PFSK-1 (cell line): Measurements from ENCODE around the gene ZSCAN5B.

ENCODE experiments used
- FOXP2 ChIP-seq: optimal IDR thresholded peaks from 2 replicates; pipeline ENCODE3; 2011; ENCODE audit warnings: borderline replicate concordance, control low read depth, inconsistent platforms; ENCODE audit not compliant: insufficient read depth; ENCODE audit errors: extremely low read length, extremely low read depth
- POLR2AphosphoS5 ChIP-seq: IDR thresholded peaks from 2 replicates; pipeline ENCODE4 v1.6.1; 2012; ENCODE audit warnings: low read depth, mild to moderate bottlenecking, control low read depth, low read length, moderate library complexity
- SIN3A ChIP-seq: IDR thresholded peaks from 2 replicates; pipeline ENCODE4 v1.6.1; 2012; ENCODE audit warnings: mild to moderate bottlenecking, low read length, moderate library complexity, borderline replicate concordance; ENCODE audit not compliant: insufficient read depth
- TAF1 ChIP-seq: IDR thresholded peaks from 2 replicates; pipeline ENCODE4 v1.6.1; 2012; ENCODE audit warnings: low read length, control low read depth, borderline replicate concordance; ENCODE audit not compliant: insufficient read depth
- TF ChIP-seq, protein P1 (sequence below), 2 experiments: IDR thresholded peaks; 2 replicates each; pipeline versions ENCODE4 v1.6.1 to v1.8.0; 2011 to 2012; ENCODE audit warnings: low read depth in 2 of 2, low read length in 2 of 2, control low read depth in 1 of 2, inconsistent platforms in 1 of 2, mild to moderate bottlenecking in 1 of 2, moderate library complexity in 1 of 2; ENCODE audit not compliant: insufficient read depth in 1 of 2

Gene ZSCAN5B

GRCh38 chr19:56221851-56222250, 24.3 kb upstream of the ZSCAN5B start:
- TF ChIP-seq SIN3A (no peak), TAF1 (no peak), FOXP2 (no peak), POLR2AphosphoS5 (no peak)
- TF ChIP-seq, protein P1, sequence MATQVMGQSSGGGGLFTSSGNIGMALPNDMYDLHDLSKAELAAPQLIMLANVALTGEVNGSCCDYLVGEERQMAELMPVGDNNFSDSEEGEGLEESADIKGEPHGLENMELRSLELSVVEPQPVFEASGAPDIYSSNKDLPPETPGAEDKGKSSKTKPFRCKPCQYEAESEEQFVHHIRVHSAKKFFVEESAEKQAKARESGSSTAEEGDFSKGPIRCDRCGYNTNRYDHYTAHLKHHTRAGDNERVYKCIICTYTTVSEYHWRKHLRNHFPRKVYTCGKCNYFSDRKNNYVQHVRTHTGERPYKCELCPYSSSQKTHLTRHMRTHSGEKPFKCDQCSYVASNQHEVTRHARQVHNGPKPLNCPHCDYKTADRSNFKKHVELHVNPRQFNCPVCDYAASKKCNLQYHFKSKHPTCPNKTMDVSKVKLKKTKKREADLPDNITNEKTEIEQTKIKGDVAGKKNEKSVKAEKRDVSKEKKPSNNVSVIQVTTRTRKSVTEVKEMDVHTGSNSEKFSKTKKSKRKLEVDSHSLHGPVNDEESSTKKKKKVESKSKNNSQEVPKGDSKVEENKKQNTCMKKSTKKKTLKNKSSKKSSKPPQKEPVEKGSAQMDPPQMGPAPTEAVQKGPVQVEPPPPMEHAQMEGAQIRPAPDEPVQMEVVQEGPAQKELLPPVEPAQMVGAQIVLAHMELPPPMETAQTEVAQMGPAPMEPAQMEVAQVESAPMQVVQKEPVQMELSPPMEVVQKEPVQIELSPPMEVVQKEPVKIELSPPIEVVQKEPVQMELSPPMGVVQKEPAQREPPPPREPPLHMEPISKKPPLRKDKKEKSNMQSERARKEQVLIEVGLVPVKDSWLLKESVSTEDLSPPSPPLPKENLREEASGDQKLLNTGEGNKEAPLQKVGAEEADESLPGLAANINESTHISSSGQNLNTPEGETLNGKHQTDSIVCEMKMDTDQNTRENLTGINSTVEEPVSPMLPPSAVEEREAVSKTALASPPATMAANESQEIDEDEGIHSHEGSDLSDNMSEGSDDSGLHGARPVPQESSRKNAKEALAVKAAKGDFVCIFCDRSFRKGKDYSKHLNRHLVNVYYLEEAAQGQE (IDR thresholded peaks at IDR 0.05; ENCODE audit: insufficient read depth in 1 of 2, low read depth in 2 of 2, low read length in 2 of 2): no peak

GRCh38 chr19:56218961-56219360, 21.4 kb upstream of the ZSCAN5B start:
- no peak for TF ChIP-seq POLR2AphosphoS5
- TF ChIP-seq, protein P1 (IDR thresholded peaks at IDR 0.05; ENCODE audit: insufficient read depth in 1 of 2, low read depth in 2 of 2, low read length in 2 of 2): no peak
- TF ChIP-seq FOXP2: no peak
- TF ChIP-seq TAF1: no peak
- TF ChIP-seq SIN3A: no peak

DNA sequence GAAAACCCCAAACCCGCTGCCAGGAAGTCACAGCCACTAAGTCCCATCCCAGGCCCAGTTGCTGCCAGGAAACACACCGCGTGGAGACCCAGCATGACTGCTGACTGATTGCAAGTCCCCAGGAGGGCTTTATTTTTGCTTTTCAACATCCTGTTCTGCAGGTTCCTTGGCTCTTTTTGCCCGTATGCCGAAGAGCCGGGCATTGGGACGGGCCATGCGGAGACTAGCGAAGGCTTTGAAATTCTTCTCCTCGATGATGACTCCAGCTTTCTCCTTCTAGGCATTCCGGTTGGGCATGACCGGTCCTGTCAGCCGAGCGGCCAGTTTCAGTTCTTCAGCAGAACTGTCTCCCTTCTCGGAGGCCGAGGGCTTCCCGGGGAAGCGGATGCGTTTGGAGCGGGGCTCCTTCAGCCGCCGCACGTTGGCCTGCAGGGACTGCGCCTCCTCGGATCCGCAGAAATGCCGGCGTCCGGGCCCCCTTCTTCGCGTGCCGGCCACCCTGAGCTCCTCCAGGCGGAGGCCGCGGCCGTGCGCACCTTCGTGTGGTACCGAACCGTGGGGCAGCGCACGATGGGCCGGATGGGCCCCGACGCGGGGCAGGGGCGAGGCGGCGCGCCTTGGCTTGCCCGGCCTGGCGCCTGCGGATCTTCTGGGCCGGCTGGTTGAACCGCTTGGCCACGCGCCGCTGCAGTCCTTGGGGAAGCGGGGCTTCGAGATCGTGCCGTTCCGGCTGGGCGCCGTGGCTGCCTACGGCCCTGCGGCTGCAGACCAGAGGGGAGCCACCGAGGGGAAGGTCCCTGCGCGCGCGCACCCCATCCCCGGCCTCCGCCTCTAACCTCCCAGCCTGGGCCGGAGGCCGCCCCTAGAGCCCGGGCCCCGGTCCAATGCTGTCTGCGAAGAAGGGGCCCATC, 19.7 kb upstream of the ZSCAN5B start:
- no peak for TF ChIP-seq POLR2AphosphoS5

- no peak for TF ChIP-seq TAF1
- TF ChIP-seq, protein P1 (IDR thresholded peaks at IDR 0.05; ENCODE audit: insufficient read depth in 1 of 2, low read depth in 2 of 2, low read length in 2 of 2): no peak
- TF ChIP-seq FOXP2: no peak
- TF ChIP-seq POLR2AphosphoS5: no peak
- TF ChIP-seq SIN3A: no peak
These were observed 14.1 kb upstream of the ZSCAN5B start for GRCh38 chr19:56211718-56212117.

DNA sequence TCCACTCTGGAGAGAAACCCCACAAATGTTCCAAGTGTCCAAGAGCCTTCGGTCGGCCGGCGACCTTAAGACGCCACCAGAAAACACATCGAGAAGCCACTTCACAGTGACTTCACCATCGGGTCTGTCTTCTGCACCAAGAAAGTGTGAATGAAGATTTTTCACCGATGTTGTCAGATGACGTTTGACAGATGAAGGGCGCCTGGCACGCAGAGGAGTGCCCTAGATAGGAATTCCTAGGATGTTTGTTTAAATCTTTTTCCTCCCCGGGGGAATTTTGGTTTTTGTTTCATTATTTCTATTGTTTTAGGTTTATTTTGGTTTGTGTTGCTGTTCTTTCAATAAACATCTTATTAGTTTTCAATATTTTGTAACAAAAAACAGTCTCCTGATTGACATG, 11.5 kb upstream of the ZSCAN5B start:
- TF ChIP-seq SIN3A (no peak), FOXP2 (no peak), POLR2AphosphoS5 (no peak), TAF1 (no peak)
- TF ChIP-seq, protein P1 (IDR thresholded peaks at IDR 0.05; ENCODE audit: insufficient read depth in 1 of 2, low read depth in 2 of 2, low read length in 2 of 2): no peak
